Sigmoid colon (tissue), 7 donors: ENCODE measurements around the gene TNKS2. TPM values are rescaled to one million over a fixed set of nuclear protein-coding genes. Genes with fewer than 3 reads are reported as not detected.

ENCODE experiments used
- DNase-seq: peaks from one replicate; pipeline ENCODE4 v3.0.0-alpha.2; 2019
- H3K27ac ChIP-seq, 4 donors: fragments of 200-600 bp; sonication (generic); one replicate each; pipeline ENCODE4 v1.5.1; 2016 to 2019; ENCODE audit warnings: mild to moderate bottlenecking in 1 of 4
- H3K27me3 ChIP-seq, 3 donors: fragments of 200-600 bp; sonication (generic); one replicate each; pipeline ENCODE4 v1.5.1; 2019; ENCODE audit warnings: mild to moderate bottlenecking in 1 of 3
- H3K36me3 ChIP-seq, 4 donors: fragments of 200-600 bp; sonication (generic); one replicate each; pipeline ENCODE4 v1.5.1; 2016 to 2019
- H3K4me1 ChIP-seq, 4 donors: fragments of 200-600 bp; sonication (generic); one replicate each; pipeline ENCODE4 v1.5.1; 2017 to 2019
- H3K4me3 ChIP-seq, 4 donors: fragments of 200-600 bp; sonication (generic); one replicate each; pipeline ENCODE4 v1.5.1; 2017 to 2019; ENCODE audit warnings: mild to moderate bottlenecking in 2 of 4, moderate library complexity in 1 of 4
- H3K9me3 ChIP-seq, 4 donors: fragments of 200-600 bp in 3 of 4; sonication (generic) in 3 of 4; one replicate each; pipeline versions ENCODE4 v1.5.1 to v1.6.1; 2013 to 2019
- EP300 ChIP-seq, 4 donors: sonication (generic); formaldehyde crosslinking; IDR thresholded peaks; one replicate each; pipeline ENCODE4 v1.6.1; 2017; ENCODE audit warnings: antibody characterized with exemption in 4 of 4
- POLR2A ChIP-seq, 2 donors: fragments of 450-650 bp; IDR thresholded peaks; one replicate each; pipeline ENCODE4 v1.6.1; 2016; ENCODE audit warnings: antibody characterized with exemption in 2 of 2, mild to moderate bottlenecking in 2 of 2, moderate library complexity in 2 of 2
- POLR2AphosphoS5 ChIP-seq, 4 donors: sonication (generic); formaldehyde crosslinking; IDR thresholded peaks; one replicate each; pipeline ENCODE4 v1.6.1; 2017; ENCODE audit warnings: antibody characterized with exemption in 4 of 4
- WGBS, 2 donors: extraction: QIAGEN DNeasy Blood & Tissue Kit; methylation state at CpG; one replicate each; pipeline ENCODE4 v1.1.7; 2013; 5-methylcytosine and 5-hydroxymethylcytosine counted together
- intact Hi-C: fragments of 100-400 bp; cut with DNase I; formaldehyde crosslinking; loops from one replicate; pipeline ENCODE4 v1.15.1; 2023
- polyA plus RNA-seq, 3 donors: library from polyadenylated mRNA; stranded (reverse); fragments of 200-250 nt; gene quantifications; one replicate each; pipeline ENCODE4 v1.2.3, GENCODE V29; 2013
- total RNA-seq, 4 donors: library from RNA; depleted of rRNA; stranded (reverse); fragments of >200 nt; gene quantifications; one replicate each; pipeline ENCODE4 v1.1.0, GENCODE V29; 2016
- TF ChIP-seq, protein P1 (sequence below), 4 experiments: fragments of 450-650 bp in 3 of 4; fragments of 200-600 bp in 1 of 4; IDR thresholded peaks; one replicate each; pipeline ENCODE4 v1.5.1; 2016 to 2019; ENCODE audit warnings: antibody characterized with exemption in 4 of 4, mild to moderate bottlenecking in 3 of 4, moderate library complexity in 2 of 4
- donor health status: healthy with polysubstance abuse.
- donor health status: Bipolar disorder and iron deficiency.
- donor health status: healthy.

Gene TNKS2
- total and polyA plus RNA-seq, 7 donors, result 9.0 to 46.7 (median 37.4) TPM

DNA sequence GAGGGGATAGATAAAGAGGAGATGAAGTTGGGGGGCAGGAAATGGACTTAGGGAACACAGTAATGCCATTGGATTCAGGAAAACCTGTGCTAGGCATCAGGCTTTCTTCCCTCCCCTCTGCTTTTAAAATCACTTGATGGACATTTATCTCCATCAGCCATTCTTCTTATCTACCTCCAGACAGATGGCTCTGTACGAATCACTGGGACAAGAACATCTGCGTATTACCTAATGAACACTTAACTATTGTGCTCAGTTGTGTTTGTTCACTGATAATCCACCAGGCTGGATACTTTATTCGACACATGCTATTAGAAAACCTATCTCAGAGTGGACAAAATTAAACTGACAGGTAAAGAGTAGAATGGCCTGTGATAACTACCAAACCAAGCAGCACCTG lies 40.0 kb downstream of the TNKS2 start:
- no peak for DNase-seq
- H3K27ac ChIP-seq, result no peak overlapping the region
- no peaks in the 10 kb centered on the region for H3K4me1 ChIP-seq
- H3K36me3 ChIP-seq, result peaks cover 9 to 98% (median 55%) of the 10 kb centered on the region in 4 donors
- no peaks in the 10 kb centered on the region for H3K27me3 ChIP-seq
- intact Hi-C loops, result no loop called here
- TF ChIP-seq POLR2AphosphoS5 (IDR thresholded peaks at IDR 0.05) (no peak), POLR2A (IDR thresholded peaks at IDR 0.05) (no peak), EP300 (IDR thresholded peaks at IDR 0.05) (no peak)
- TF ChIP-seq, protein P1, sequence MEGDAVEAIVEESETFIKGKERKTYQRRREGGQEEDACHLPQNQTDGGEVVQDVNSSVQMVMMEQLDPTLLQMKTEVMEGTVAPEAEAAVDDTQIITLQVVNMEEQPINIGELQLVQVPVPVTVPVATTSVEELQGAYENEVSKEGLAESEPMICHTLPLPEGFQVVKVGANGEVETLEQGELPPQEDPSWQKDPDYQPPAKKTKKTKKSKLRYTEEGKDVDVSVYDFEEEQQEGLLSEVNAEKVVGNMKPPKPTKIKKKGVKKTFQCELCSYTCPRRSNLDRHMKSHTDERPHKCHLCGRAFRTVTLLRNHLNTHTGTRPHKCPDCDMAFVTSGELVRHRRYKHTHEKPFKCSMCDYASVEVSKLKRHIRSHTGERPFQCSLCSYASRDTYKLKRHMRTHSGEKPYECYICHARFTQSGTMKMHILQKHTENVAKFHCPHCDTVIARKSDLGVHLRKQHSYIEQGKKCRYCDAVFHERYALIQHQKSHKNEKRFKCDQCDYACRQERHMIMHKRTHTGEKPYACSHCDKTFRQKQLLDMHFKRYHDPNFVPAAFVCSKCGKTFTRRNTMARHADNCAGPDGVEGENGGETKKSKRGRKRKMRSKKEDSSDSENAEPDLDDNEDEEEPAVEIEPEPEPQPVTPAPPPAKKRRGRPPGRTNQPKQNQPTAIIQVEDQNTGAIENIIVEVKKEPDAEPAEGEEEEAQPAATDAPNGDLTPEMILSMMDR (IDR thresholded peaks at IDR 0.05), result no peak
- WGBS, 2 donors, result 95 to 97% methylated on average over 3 of the region's 3 CpGs
- H3K9me3 ChIP-seq, result no peaks in the 10 kb centered on the region
- H3K4me3 ChIP-seq, result no peak overlapping the region

DNA sequence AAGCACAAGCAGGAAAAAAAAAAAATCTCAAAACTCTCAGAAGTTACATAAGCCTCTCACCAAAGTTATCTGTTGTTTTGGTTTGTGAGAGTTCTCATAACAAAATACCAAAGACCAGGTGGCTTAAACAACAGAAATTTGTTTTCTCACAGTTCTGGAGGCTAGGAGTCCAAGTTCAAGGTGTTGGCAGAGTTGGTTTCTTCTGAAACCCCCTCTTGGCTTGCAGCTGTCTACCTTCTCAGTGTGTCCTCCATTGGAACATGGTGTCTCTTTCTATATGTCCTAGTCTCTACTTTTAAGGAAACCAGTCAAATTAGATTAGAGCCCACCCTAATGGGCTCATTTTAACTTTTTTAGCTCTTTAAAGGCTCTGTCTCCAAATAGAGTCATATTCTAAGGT lies 44.9 kb downstream of the TNKS2 start:
- intact Hi-C loops, result no loop called here
- no peaks in the 10 kb centered on the region for H3K4me1 ChIP-seq
- peaks cover 9 to 100% (median 50%) of the 10 kb centered on the region in 4 donors for H3K36me3 ChIP-seq
- H3K9me3 ChIP-seq, result no peaks in the 10 kb centered on the region
- no peaks in the 10 kb centered on the region for H3K27me3 ChIP-seq
- H3K4me3 ChIP-seq, result no peak overlapping the region
- DNase-seq, result no peak
- TF ChIP-seq POLR2AphosphoS5 (IDR thresholded peaks at IDR 0.05), result no peak
- no peak for TF ChIP-seq POLR2A (IDR thresholded peaks at IDR 0.05)
- TF ChIP-seq, protein P1 (IDR thresholded peaks at IDR 0.05), result no peak
- TF ChIP-seq EP300 (IDR thresholded peaks at IDR 0.05), result no peak
- no peak overlapping the region for H3K27ac ChIP-seq

DNA sequence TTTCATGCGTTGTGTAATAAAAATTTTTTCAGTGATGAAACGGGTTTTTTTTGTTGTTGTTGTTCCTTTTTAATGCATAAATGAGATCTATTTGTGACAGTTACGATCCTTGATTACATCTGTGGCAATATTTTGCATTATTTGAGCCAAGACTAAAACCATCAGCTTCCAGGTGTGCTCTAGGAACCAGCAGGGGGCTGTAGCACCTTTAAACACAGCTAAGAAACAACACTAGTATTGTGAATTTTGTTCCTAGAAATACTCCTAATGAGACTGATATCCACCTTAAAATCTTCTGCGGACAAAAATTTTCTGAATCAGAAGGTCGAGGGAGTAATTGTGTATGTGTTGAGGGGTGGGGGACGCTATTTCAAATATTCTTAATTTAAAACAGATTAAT lies 58.4 kb downstream of the TNKS2 start:
- no peaks in the 10 kb centered on the region for H3K4me1 ChIP-seq
- H3K4me3 ChIP-seq, result no peak overlapping the region
- peaks cover 10 to 100% (median 42%) of the 10 kb centered on the region in 4 donors for H3K36me3 ChIP-seq
- H3K9me3 ChIP-seq, result no peaks in the 10 kb centered on the region
- DNase-seq, result no peak
- intact Hi-C loops, result loop anchor here (10.0 kb wide), 1 partner anchor 48 kb away; the partner anchor contains the start of gene FGFBP3
- no peaks in the 10 kb centered on the region for H3K27me3 ChIP-seq
- TF ChIP-seq POLR2AphosphoS5 (IDR thresholded peaks at IDR 0.05), result no peak
- no peak for TF ChIP-seq POLR2A (IDR thresholded peaks at IDR 0.05)
- TF ChIP-seq EP300 (IDR thresholded peaks at IDR 0.05), result no peak
- TF ChIP-seq, protein P1 (IDR thresholded peaks at IDR 0.05), result peak in 1 of 4 experiments; percentile 7
- H3K27ac ChIP-seq, result no peak overlapping the region
- WGBS, 2 donors, result 85 to 90% methylated on average over 6 of the region's 6 CpGs

DNA sequence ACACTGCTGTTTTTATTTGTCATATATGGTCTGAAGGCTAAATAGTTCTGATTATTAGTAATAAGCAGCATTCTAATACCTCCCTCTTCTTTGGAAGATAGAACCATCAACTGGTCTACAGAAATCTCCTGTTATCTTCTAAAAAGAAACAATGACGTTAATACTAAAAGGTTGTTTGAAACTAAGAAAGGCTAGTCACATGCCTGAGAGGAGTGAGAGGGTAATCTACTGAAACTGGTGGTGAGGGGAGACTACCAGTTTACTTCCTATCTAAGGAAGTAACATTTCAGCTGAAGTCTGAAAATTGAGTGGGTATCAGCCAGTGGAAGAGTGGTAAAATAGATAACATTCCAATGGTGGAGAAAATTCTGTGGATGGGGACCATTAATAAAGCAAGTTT lies 62.7 kb downstream of the TNKS2 start:
- Histone ChIP-seq H3K4me1 (no peaks in the 10 kb centered on the region), H3K4me3 (no peak overlapping the region), H3K27me3 (no peaks in the 10 kb centered on the region), H3K27ac (no peak overlapping the region), H3K36me3 (peaks cover 10 to 87% (median 43%) of the 10 kb centered on the region in 4 donors), H3K9me3 (no peaks in the 10 kb centered on the region)
- TF ChIP-seq EP300 (IDR thresholded peaks at IDR 0.05), result no peak
- no peak for TF ChIP-seq POLR2A (IDR thresholded peaks at IDR 0.05)
- DNase-seq, result no peak
- WGBS, 2 donors, result 87 to 95% methylated on average over 1 of the region's 1 CpG
- intact Hi-C loops, result no loop called here

DNA sequence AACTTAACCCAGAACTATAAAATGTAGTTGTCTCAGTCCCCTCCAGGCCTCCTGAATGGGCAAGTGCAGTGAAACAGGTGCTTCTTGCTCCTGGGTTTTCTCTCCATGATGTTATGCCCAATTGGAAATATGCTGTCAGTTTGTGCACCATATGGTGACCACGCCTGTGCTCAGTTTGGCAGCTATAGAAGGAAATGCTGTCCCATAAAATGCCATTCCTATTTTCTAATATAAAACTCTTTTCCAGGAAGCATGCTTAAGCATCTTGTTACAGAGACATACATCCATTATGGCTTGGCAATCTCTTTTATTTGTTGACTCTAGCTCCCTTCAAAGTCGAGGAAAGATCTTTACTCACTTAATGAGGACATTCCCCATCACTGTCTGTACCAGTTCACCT lies 65.9 kb downstream of the TNKS2 start:
- TF ChIP-seq POLR2AphosphoS5 (IDR thresholded peaks at IDR 0.05), result no peak
- Histone ChIP-seq H3K36me3 (peaks cover 0 to 55% (median 27%) of the 10 kb centered on the region in 4 donors), H3K27me3 (no peaks in the 10 kb centered on the region), H3K9me3 (no peaks in the 10 kb centered on the region), H3K4me1 (no peaks in the 10 kb centered on the region), H3K4me3 (no peak overlapping the region), H3K27ac (no peak overlapping the region)
- DNase-seq, result no peak
- 16 to 58% methylated on average over 2 of the region's 2 CpGs for WGBS, 2 donors
- intact Hi-C loops, result no loop called here

DNA sequence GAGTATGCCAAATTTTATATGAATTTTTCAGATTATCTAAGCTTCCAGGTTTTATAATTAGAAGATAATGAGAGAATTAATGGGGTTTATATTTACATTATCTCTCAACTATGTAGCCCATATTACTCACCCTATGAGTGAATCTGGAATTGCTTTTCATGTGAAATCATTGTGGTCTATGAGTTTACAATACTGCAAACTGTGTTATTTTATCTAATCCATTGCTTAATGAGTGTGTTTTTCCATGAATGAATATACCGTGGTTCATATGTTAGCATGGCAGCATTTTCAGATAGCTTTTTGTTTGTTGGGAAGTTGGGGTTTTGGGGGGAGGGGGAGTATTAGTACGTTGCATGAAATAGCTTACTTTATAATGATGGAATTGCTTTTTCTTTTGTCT lies 66.5 kb downstream of the TNKS2 start:
- Histone ChIP-seq H3K27me3 (no peaks in the 10 kb centered on the region), H3K36me3 (peaks cover 0 to 48% (median 21%) of the 10 kb centered on the region in 4 donors), H3K4me1 (no peaks in the 10 kb centered on the region), H3K27ac (no peak overlapping the region), H3K4me3 (no peak overlapping the region), H3K9me3 (no peaks in the 10 kb centered on the region)
- intact Hi-C loops, result no loop called here
- TF ChIP-seq, protein P1 (IDR thresholded peaks at IDR 0.05), result no peak
- TF ChIP-seq POLR2AphosphoS5 (IDR thresholded peaks at IDR 0.05), result no peak
- TF ChIP-seq POLR2A (IDR thresholded peaks at IDR 0.05), result no peak
- no peak for TF ChIP-seq EP300 (IDR thresholded peaks at IDR 0.05)
- 70 to 76% methylated on average over 2 of the region's 2 CpGs for WGBS, 2 donors
- no peak for DNase-seq
